MM.1S (cell line): ENCODE measurements around the gene DXO.

Source experiments
- EZH2 ChIP-seq: fragments of 300-600 bp; sonication (generic); optimal IDR thresholded peaks from 2 replicates; pipeline ENCODE3; 2017; ENCODE audit warnings: low read depth, mild to moderate bottlenecking, antibody characterized with exemption, low read length, mixed read lengths
- EZH2phosphoT487 ChIP-seq: fragments of 300-600 bp; sonication (generic); IDR thresholded peaks from 2 replicates; pipeline ENCODE4 v1.6.1; 2018; ENCODE audit warnings: antibody characterized with exemption, low read length
- TF ChIP-seq, protein P1 (sequence below): fragments of 300-600 bp; sonication (generic); IDR thresholded peaks from 2 replicates; pipeline ENCODE4 v1.5.1; 2016; ENCODE audit warnings: antibody characterized with exemption, low read length, mixed read lengths

GRCh38 chr6:31967926-31968320 is 4.0 kb downstream of the DXO start:
- TF ChIP-seq EZH2phosphoT487 (no peak), EZH2 (no peak)
- TF ChIP-seq, protein P1, sequence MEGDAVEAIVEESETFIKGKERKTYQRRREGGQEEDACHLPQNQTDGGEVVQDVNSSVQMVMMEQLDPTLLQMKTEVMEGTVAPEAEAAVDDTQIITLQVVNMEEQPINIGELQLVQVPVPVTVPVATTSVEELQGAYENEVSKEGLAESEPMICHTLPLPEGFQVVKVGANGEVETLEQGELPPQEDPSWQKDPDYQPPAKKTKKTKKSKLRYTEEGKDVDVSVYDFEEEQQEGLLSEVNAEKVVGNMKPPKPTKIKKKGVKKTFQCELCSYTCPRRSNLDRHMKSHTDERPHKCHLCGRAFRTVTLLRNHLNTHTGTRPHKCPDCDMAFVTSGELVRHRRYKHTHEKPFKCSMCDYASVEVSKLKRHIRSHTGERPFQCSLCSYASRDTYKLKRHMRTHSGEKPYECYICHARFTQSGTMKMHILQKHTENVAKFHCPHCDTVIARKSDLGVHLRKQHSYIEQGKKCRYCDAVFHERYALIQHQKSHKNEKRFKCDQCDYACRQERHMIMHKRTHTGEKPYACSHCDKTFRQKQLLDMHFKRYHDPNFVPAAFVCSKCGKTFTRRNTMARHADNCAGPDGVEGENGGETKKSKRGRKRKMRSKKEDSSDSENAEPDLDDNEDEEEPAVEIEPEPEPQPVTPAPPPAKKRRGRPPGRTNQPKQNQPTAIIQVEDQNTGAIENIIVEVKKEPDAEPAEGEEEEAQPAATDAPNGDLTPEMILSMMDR: no peak
